Urinary bladder (tissue), 4 donors: ENCODE measurements around the gene MYH10. TPM values are rescaled to one million over a fixed set of nuclear protein-coding genes. Genes with fewer than 3 reads are reported as not detected.

Experiments used
- DNase-seq: peaks from one replicate; pipeline ENCODE4 v3.0.0-alpha.2; 2015; ENCODE audit errors: extremely low spot score
- H3K27ac ChIP-seq: one replicate; pipeline ENCODE4 v1.5.1; 2013; ENCODE audit warnings: low read depth, mild to moderate bottlenecking, moderate library complexity
- H3K36me3 ChIP-seq: one replicate; pipeline ENCODE4 v1.6.1; 2013; ENCODE audit warnings: mild to moderate bottlenecking, moderate library complexity; ENCODE audit not compliant: insufficient read depth
- H3K4me1 ChIP-seq: one replicate; pipeline ENCODE4 v1.6.1; 2013; ENCODE audit warnings: mild to moderate bottlenecking, moderate library complexity; ENCODE audit not compliant: insufficient read depth
- H3K4me3 ChIP-seq: one replicate; pipeline ENCODE4 v1.5.1; 2013; ENCODE audit warnings: low read depth, low read length
- WGBS: extraction: QIAGEN DNeasy Blood & Tissue Kit; methylation state at CpG from one replicate; pipeline ENCODE4 v1.1.7; 2013; 5-methylcytosine and 5-hydroxymethylcytosine counted together
- polyA plus RNA-seq: library from polyadenylated mRNA; stranded (reverse); fragments of 200-250 nt; gene quantifications from one replicate; pipeline ENCODE4 v1.2.3, GENCODE V29; 2013
- small RNA-seq: library from RNA; depleted of rRNA; stranded (forward); fragments of <200 nt; gene quantifications from one replicate; pipeline ENCODE3, GENCODE V24; 2014
- total RNA-seq: library from RNA; depleted of rRNA; stranded (reverse); fragments of >200 nt; gene quantifications from one replicate; pipeline ENCODE4 v1.2.3, GENCODE V29; 2014
- donor health status: healthy with polysubstance abuse.
- donor health status: healthy.

The MYH10 gene
- total and polyA plus RNA-seq, 2 donors = 21.5 to 152 TPM

DNA sequence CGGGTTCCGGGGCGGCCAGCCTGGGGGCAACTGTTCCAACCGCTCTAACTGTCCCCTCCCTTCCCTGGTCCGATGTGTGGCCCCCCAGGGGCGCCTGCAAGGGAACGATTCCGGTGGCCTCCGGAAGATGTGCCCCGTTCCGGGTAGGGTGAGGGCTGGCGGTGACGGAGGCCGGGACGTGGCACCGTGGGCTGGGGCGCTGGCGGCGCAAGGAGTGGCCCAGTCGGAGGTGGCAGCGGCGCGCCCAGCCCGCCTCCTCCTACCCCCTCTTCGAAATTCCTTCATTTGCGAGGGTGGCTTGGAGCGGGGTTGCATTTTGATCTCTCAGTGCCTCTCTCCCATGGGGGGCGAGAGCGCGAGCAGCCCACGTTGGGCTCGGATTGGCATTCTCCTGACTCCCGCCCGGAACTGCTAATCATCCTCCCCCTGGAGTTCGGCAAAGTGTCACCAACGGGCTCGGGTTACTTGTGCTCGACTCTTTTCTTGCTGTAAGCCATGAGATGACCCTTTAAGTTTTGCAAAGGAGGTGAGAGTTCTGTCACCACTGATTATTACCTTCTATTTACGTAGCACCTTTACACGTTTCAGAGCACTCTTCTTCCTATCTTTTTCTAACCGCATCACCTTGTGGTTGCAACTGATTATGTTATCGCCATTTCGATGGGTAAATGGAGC is 194.2 kb downstream of the MYH10 start:
- Histone ChIP-seq H3K4me1 (no peaks in the 10 kb centered on the region), H3K36me3 (peaks cover 4% of the 10 kb centered on the region), H3K4me3 (peak overlapping the region; percentile 87), H3K27ac (peak overlapping the region; percentile 99)
- peak; percentile 41 for DNase-seq
- under 1% methylated on average over 43 of the region's 43 CpGs for WGBS

GRCh38 chr17:8435245-8436168 is 195.0 kb downstream of the MYH10 start, which contains the start of gene NDEL1:
Gene NDEL1 (plus strand): TSS chr17:8435884. CDS start chr17:8444272, 8,388 bp downstream.
- H3K4me3 ChIP-seq = peak within 1 kb of the TSS; percentile 87
- WGBS = 2% methylated on average over 68 of the region's 68 CpGs
- peak; percentile 93 for DNase-seq
- peak within 1 kb of the TSS; percentile 99 for H3K27ac ChIP-seq
- peaks cover 2% of the 10 kb centered on the region for H3K36me3 ChIP-seq
- H3K4me1 ChIP-seq = no peaks in the 10 kb centered on the region

- 52% methylated on average over 7 of the region's 7 CpGs for WGBS
- Histone ChIP-seq H3K4me3 (no peak overlapping the region), H3K36me3 (no peaks in the 10 kb centered on the region), H3K4me1 (no peaks in the 10 kb centered on the region), H3K27ac (no peak overlapping the region)
- no peak for DNase-seq
Observed at GRCh38 chr17:8430966-8431365, 199.6 kb downstream of the MYH10 start.

GRCh38 chr17:8426802-8427201 is 203.7 kb downstream of the MYH10 start:
- Histone ChIP-seq H3K27ac (no peak overlapping the region), H3K4me1 (no peaks in the 10 kb centered on the region), H3K4me3 (no peak overlapping the region), H3K36me3 (no peaks in the 10 kb centered on the region)
- no peak for DNase-seq
- WGBS = 90% methylated on average over 3 of the region's 3 CpGs

- no peak for DNase-seq
- no peaks in the 10 kb centered on the region for H3K36me3 ChIP-seq
- no peak overlapping the region for H3K27ac ChIP-seq
- H3K4me3 ChIP-seq = no peak overlapping the region
- WGBS = 78% methylated on average over 6 of the region's 6 CpGs
- no peaks in the 10 kb centered on the region for H3K4me1 ChIP-seq
Observed at GRCh38 chr17:8426094-8426720, 204.3 kb downstream of the MYH10 start.

Small RNA genes within 50 kb of the gene (small RNA-seq; reads per million reads assigned to genes)
- gene RNU7-43P = not detected

Other genes starting within 250 kb of the MYH10 start
- gene RPL26, start 247.5 kb downstream of the MYH10 start, total RNA-seq = 3,064 TPM
- gene RPL26, start 247.5 kb downstream of the MYH10 start, polyA plus RNA-seq = 3,805 TPM
- gene RNF222, start 232.9 kb downstream of the MYH10 start, total RNA-seq = not detected
- not detected for gene RNF222, start 232.9 kb downstream of the MYH10 start, polyA plus RNA-seq
- gene NDEL1, start 194.8 kb downstream of the MYH10 start, total RNA-seq = 57.4 TPM
- 43.9 TPM for gene NDEL1, start 194.8 kb downstream of the MYH10 start, polyA plus RNA-seq
- gene CCDC42, start 114.1 kb upstream of the MYH10 start, total RNA-seq = not detected
- 0.11 TPM for gene CCDC42, start 114.1 kb upstream of the MYH10 start, polyA plus RNA-seq
- not detected for gene SPDYE4, start 127.8 kb upstream of the MYH10 start, total RNA-seq
- gene SPDYE4, start 127.8 kb upstream of the MYH10 start, polyA plus RNA-seq = not detected
- 0.79 TPM for gene MFSD6L, start 168.6 kb upstream of the MYH10 start, total RNA-seq
- gene MFSD6L, start 168.6 kb upstream of the MYH10 start, polyA plus RNA-seq = 0.37 TPM
- gene PIK3R6, start 236.9 kb upstream of the MYH10 start, total RNA-seq = 0.95 TPM
- 0.79 TPM for gene PIK3R6, start 236.9 kb upstream of the MYH10 start, polyA plus RNA-seq